OCI-M2 (cell line): ENCODE data around the gene RTP3.
A peak's percentile ranks its signal among the peaks of the same experiment; 100 is the strongest.
"Not testable (repeated sequence)": the region's sequence is repeated elsewhere in the genome, so short reads cannot be mapped to it uniquely, and the experiment has no call there.

ENCODE experiments used
- DNase-seq: peaks from one replicate; lab custom pipeline; 2025; ENCODE audit not compliant: unreplicated experiment; lab: John Stamatoyannopoulos, UW

The RTP3 gene

DNA sequence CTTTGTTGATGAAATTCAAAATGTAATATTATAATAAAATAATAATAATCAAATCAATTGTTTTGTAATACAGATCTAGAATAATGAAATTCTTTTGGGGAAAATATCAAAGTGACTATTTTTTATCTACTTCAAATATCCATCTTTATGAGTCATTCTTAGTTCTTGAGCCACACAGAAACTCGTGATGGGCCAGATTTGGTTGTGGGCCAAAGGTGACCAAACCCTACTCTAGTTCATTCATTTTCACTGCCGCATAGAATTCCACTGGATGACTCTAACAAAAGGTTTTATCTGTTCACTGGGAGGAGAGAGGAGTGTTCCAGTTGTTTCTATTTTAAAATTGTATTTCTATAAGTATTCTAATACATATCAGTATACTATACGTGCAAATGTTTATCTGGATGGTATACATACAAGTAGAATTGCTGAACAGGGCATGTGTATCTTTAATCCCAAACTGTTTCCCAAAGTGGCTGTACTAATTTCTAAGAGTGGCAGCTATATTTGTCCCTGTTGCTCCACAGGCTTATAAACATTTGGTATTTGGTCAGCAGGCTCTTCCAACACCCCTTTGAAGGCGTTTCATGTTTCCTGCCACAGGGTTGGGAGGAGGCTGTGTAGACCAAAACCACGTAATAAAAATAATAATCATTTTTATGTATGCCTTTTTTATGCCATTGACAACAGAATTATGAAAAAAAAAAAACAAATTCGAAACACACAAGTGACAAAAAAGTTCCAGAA, 7.3 kb upstream of the RTP3 start:
- DNase-seq: no peak

DNA sequence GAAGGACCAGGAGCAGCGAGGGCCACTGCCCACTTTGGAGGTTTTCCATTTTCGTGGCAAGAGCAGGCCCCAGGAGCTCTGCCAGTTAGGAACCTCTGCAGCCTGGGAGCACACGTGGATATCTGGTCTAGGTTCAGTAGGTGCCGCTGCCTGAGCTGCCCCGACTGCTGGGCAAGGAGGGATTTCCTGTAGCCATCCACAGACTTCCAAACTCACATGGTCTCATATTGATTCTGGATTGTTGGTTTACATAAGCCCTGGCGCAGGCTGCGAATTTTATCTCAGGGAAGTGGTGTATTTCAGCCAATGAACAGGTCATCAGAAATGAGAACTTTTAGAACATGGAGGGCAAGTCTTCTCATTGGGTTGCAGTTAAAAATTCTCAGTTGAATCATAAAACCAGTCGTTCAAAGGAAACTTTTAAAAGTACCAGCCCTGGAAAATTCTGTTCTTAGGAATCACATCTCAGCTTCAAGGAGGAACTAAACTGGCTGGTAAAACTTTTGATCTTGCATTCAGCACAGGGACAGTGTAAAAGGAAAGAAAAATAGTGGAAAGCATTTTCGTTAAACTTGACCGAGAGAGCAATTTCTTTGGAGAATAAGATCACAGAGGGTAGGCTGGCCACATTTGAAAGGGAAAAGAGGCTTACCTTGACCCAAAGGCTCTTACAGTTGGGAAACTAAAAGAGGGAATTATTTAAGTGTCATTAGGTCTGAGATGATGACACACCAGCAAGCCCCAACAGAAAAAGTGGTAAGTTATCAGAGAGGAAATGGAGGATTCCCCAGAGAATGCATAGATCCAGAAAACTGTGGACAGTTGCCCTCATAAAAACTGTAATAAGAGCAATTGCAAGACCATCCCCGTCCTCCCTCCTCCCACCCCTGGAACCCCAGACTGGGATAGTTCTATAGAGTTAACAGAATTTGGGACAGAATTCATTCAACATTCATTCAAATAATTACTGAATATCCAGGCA, 6.4 kb upstream of the RTP3 start:
- DNase-seq: no peak

DNA sequence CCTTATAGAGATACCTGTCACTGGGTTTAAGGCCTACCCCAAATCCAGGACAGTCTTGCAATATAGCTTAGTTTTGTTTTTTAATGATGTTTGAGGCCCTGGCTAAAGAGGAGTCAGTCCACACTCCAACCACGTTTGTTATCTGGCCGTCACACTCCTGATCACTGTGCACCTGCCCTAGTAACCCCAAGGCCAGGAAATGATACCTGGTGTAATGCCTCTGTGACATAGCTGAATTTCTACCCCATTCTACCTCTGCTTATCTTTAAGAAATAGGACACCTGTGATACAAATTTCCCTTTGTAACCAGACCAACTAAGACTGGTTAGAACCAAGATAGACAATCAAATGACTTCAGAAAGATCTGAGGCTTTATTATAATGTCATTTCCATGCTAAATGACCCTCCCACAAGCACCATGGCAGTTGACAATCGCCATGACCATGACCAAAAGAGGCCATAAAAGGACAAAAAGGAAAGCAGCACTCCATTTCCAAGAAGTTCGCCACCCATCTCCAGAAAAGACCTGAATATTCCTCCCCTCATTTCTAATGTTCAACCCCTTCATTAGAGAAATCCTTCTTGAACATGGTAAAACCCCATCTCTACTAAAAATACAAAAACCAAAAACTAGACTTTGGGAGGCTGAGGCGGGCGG, 4.8 kb upstream of the RTP3 start:
- no peak for DNase-seq

DNA sequence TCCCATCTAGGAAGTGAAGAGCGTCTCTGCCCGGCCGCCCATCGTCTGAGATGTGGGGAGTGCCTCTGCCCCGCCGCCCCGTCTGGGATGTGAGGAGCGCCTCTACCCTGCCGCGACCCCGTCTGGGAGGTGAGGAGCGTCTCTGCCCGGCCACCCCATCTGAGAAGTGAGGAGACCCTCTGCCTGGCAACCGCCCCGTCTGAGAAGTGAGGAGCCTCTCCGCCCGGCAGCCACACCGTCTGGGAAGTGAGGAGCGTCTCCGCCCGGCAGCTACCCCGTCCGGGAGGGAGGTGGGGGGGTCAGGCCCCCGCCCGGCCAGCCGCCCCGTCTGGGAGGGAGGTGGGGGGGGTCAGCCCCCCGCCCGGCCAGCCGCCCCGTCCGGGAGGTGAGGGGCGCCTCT, 3.3 kb upstream of the RTP3 start:
- not testable (repeated sequence) for DNase-seq

DNA sequence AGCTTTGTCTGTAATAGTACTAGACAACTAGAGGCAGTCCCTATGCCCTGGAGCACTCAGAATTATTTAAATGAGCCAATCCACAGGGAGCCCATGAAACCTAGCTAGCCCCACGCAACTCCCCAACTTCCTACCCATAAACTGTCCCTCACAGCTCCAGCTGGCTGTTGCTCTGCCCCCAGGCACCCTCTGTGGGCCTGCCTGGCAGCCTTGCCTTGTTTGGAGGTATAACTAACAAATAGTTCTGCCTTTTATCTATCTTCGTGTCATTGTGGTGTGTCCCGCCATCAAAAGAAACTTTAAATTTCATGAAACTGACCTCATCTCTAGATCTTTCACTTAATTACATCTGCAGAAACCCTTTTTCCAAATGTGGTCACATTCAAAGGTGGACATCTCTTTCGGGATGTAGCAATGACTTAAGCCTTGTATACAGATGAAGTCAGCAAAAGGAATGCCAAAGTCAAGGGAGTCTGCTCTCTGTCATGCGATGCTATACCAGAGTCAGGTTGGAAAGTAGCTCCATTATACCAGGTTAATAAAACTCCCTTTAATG, 1.8 kb upstream of the RTP3 start:
- no peak for DNase-seq

DNA sequence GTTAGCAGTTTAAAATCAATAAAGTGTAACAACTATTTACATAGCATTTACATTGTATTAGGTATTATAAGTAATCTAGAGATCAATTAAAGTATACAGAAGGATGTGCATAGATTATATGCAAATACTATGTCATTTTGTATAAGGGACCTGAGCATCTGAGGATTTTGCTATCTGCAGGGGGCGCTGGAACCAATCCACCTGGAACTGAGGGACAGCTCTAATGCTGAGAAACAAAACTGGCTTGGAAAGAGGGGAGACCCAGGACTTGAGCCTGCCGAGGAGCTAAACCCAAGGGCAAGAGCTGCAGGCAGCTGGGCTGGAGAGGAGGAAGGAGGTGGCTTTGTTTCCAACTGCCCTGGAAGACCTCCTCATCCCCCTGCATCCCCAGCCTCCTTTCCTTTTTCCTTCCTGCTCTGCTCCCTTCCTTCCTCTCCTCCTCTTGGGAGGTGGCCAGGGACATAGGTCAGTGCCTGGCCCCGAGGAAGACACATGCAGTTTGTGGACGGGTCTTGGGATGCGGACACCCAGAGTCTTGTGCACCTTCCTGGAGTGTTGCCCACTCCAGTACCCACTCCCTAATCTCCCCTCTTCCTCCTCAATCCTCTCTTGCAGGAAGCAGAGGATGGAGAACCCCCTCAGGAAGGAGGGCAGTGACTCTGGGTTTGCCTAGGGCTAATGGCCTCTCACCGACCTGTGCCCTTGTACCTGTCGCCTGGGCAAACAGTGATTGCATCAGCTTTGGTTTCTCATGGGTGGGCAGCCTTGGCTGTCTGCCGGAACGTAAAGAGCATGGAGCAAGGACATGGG, 825 bp upstream of the RTP3 start:
- no peak for DNase-seq

DNA sequence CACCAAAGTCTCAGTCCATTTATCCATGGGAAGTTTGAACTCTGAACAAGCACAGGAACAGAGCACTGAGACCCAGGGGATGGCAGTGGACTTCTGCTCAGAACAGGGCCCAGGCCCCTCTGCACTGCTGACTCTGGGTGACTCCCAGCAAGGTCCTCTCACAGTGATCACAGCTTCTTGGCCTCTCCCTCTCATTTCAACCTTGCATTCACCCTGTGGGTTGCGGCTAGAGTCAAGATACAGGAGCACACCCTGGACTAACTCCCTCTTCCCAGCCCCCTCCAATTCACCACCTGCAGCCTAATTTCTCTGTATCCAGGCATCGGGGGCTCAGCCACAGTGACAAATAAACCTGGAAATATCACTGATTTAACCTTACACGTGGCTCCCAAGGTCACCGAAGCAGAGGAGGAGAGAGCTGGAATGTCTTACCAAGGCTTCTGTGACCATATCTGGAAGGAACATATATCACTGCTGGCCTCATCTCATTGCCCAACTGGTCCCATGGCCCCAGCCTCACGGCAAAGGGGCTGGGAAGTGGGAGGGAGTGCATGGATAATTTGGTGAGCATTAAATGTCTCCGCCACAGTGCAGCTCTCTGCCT, 1.2 kb downstream of the RTP3 start:
- no peak for DNase-seq

DNA sequence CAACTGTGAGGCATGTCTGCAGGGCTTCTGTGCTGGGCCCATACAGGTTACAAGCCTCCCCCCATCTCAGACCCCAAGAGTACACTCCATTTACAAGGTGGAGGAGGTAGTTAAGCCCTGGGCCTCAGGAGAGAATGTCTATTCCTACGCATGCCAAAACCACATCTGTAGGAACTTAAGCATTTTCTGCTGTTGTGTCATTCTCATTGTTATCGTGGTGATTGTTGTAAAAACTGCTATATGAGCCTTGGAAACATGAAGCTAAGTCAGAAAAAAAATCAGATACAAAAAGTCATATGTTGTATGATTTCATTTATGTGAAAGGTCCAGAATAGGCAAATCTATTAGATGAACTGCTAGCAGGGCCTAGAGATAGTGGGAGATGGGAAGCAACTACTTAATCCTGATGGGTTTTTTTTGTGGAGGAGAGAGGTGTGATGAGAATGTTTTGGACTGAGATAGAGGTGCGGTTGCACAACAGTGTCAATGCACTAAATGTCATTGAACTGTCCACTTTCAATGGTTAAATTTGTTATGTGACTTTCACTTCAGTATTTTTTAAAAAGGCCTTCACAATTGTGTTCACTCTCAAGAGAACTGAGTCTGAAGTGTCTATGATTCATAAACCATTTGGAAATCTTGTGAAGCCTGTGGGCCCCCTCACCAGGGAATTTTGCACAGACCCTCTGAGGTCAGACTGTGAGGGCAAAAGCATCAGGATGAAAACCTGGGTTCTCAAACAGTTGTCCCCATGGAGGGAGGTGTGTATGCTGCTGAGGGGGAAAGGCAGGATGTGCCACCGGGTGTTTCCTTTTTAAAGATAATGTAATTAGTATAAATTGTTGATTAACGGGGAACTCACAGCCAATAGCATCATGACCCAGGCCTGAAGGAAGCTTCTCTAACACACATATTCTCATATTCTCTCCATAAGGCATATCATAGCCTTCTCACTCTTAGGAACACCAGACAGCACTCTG, 3.2 kb downstream of the RTP3 start:
- DNase-seq: no peak

DNA sequence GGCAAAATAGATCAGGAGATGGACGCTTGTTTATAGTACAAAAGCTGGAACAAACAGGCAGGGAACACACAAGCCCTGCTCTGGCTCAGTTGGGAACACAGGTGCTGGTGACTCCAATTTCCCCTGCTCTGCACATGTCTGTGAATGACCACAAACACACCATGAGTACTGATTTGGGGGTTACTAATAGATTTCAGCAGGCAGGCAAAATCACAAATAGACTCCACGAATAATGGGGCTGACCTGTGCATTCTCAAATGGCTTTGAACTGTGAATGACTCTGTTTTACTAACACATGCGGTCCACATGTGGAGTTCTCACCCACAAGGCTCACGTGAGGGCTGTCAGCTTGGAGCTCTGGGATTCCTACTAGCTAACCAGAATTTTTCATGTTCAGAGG, 3.9 kb downstream of the RTP3 start:
- no peak for DNase-seq

DNA sequence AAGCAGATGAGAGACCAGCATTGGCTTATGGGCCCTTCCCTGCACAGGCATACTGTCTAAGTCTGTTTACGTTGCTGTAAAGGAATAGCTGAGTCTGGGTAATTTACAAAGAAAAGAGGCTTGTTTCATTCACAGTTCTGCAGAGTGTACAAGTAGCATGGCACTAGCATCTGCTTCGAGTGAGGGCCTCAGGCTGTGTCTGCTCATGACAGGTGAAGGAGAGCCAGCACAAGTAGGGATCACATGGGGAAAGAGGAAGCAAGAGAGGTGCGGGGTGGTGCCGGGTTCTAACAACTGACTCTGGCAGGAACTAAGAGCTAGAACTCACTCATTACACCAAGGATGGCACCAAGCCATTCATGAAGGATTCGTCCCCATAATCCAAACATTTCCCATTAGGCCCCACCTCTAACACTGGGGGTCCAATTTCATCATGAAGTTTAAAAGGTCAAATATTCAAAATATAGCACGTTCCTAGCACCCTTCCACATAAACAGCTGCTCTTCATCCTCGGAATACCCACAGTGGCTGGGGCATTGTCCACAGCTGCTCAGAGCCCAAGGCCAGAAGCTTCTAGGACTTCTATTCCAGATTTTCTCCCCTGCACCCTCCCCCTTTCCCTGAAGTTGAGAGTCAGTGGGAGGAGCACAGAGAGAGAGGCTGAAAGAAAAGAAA, 5.6 kb downstream of the RTP3 start:
- no peak for DNase-seq

DNA sequence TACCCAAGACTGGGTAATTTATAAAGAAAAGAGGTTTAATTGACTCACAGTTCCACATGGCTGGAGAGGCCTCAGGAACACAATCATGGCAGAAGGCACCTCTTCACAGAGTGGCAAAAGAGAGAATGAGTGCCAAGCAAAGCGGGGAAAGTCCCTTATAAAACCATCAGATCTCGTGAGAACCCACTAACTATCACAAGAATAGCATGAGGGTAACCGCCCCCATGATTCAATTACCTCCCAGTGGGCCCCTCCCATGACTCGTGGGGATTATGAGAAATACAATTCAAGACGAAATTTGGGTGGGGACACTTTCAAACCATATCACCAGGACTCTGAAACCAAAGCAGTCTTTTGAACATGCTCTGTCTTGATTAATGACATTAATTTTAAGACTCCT, 7.0 kb downstream of the RTP3 start:
- DNase-seq: no peak

DNA sequence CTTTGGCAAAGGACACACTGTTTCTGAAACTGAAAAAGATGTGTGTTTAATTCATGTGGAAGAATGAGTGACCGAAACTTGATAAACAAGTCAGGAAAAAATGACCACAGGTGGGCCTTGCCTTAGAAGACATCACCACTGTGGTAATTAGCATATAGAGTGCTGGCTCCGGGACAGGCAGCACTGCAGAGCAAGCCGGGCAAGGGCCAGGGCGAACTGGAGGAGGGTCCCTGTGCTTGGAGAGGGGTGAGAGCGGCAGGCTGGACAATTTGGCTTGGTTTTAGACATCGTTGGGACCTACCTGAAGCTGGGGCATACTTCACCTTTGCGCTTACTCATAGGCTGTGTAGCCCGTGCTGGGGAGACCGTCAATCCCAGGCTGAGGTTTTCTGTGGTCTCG, 8.2 kb downstream of the RTP3 start:
- no peak for DNase-seq

DNA sequence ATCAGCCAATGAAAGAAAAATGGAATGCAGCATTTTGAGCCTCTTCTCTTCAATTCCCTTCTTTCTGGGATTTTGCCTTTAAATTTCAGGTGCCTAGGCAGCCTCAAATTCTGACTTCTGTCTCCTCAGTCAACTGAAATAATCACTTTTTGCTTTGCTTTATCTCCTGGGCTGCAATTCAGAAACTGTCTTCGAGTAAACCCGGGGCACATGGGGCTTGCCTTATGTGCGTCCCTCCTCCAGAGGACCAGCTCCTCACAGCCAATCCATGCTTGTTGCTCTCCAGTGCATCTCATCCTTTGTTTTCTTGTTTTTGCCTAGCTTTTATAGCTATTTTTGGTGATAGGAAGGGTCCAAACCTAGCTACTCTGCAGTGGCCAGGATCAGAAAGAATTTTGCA, 8.8 kb downstream of the RTP3 start:
- no peak for DNase-seq

DNA sequence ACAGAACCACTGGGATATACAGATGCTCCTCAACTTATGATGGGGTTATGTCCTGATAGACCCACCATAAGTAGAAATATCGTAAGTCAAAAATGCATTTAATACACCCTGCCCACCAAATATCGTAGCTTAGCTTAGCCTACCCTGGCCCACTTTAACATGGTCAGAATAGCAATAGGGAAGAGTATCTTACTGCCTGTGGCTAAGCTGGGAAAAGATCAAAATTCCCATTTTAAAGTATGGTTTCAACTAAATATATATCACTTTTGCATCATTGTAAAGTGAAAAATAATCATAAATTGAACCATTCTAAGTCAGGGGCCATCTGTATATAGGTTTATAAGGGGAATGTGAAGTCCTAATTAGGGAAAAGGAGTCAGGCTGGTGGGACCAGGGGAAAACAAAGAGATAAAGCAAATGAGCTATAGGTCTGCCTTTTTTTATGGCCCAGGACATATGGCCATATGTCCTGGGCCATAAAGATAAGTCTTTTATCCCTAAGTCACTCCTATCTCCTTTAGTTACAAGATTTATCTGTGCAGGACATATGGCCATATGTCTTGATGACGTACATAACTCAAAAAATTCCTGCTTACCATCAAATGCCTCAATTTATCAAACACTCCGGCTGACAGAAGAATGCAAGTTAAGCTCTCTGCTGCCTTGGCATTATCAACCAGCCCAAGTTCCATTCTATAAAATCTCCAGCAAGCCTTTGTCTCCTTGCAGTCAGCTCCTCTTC, 11.2 kb downstream of the RTP3 start:
- peak; percentile 75 for DNase-seq

DNA sequence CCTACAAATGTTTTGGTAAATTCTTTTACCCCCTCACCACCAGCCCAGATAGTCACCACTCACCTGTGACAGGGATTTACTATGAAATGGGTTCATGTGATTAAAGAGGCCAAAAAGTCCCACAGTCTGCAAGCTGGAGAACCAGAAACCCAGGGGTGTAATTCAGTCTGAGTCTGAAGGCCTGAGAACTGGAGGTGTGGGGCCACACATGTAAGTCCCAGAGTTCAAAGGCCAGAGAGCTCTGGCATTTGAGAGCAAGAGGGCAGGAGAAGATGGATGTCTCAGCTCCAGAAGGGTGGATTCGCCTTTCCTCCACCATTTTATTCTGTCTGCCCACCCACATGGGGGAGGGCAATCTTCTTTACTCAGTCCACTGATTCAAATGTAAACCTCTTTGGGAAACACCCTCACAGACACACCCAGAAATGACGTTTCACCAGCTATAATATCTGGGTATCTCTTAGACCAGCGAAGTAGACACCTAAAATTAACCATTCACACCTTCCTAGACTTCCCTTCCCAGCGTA, 11.9 kb downstream of the RTP3 start:
- DNase-seq: peak; percentile 33

DNA sequence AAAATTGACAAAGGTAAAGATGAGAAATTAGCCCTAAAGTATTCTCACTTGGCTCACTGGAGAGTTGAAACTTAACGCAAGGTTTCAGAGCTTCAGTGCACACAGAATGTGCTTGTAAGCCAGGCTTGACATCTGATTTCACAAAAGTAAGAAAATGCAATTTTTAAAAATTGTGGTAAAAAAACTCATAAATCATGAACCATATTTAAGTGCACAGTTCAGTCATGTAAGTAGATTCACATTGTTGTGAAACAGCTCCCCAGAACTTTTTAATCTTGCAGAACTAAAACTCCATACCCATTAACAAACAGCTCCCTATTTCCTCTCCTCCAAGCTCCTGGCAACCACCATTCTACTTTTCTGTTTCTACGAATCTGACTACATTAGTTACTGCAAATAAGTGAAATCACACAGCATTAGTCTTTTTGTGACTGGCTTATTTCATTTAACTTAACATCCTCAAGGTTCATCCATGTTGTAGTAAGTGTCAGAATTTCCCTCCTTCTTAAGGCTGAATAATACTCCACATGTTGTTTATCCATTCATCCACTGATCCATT, 14.5 kb downstream of the RTP3 start:
- DNase-seq: no peak

DNA sequence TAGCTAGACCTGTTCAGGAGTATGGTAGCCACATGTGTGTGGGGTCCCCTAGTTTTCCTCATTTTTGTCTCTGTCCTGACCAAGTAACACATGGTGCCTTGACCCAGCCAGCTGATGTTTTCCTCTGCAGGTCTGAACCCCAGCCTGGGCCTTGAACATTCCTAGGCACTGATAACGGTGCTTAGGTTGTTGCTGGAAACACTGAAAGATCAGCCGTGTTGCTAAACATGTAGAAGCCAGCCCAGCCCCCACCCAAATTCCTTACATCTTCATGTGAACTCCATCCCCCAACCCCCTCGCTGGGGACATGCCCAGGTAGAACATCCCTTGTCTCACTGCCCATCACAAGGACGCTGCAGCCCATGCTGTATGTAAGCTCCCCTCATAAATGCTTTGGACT, 18.7 kb downstream of the RTP3 start:
- no peak for DNase-seq
